Karpas-422 (cell line): ENCODE results near the gene BET1L. TPM values are rescaled to one million over a fixed set of nuclear protein-coding genes. Genes with fewer than 3 reads are reported as not detected.

ENCODE experiments used
- DNase-seq: peaks from one replicate; pipeline ENCODE4 v3.0.0-alpha.2; 2015
- H2AFZ ChIP-seq: fragments of 200-600 bp; sonication (generic); 2 replicates; pipeline ENCODE4 v1.6.1; 2014; ENCODE audit warnings: antibody characterized with exemption, low read length, mixed read lengths
- H3K27ac ChIP-seq: fragments of 200-600 bp; sonication (generic); 2 replicates; pipeline ENCODE4 v1.5.1; 2014; ENCODE audit warnings: mild to moderate bottlenecking, low read length, moderate library complexity
- H3K27me3 ChIP-seq: fragments of 200-600 bp; sonication (generic); 2 replicates; pipeline ENCODE4 v1.6.1; 2014; ENCODE audit warnings: low read length, mixed read lengths
- H3K36me3 ChIP-seq: fragments of 200-600 bp; sonication (generic); 2 replicates; pipeline ENCODE4 v1.6.1; 2014; ENCODE audit warnings: low read length, mixed read lengths; ENCODE audit not compliant: insufficient read depth
- H3K4me1 ChIP-seq: fragments of 200-600 bp; sonication (generic); 2 replicates; pipeline ENCODE4 v1.6.1; 2014; ENCODE audit warnings: mild to moderate bottlenecking, low read length, mixed read lengths
- H3K4me2 ChIP-seq: fragments of 200-600 bp; sonication (generic); 2 replicates; pipeline ENCODE4 v1.6.1; 2014; ENCODE audit warnings: low read length, low read depth, mild to moderate bottlenecking; ENCODE audit not compliant: poor library complexity, severe bottlenecking
- H3K4me3 ChIP-seq: fragments of 200-600 bp; sonication (generic); 2 replicates; pipeline ENCODE4 v1.5.1; 2014; ENCODE audit warnings: mild to moderate bottlenecking, antibody characterized with exemption, low read length, mixed read lengths
- H3K79me2 ChIP-seq: fragments of 200-600 bp; sonication (generic); 2 replicates; pipeline ENCODE4 v1.6.1; 2014; ENCODE audit warnings: mild to moderate bottlenecking, low read length, mixed read lengths
- H3K9ac ChIP-seq: fragments of 200-600 bp; sonication (generic); 2 replicates; pipeline ENCODE4 v1.6.0; 2014; ENCODE audit warnings: low read length
- H3K9me2 ChIP-seq: fragments of 200-600 bp; sonication (generic), shearing (Covaris generic); replicated peaks from 2 replicates; pipeline ENCODE4 v1.6.0; 2014; ENCODE audit warnings: mild to moderate bottlenecking, low read length, moderate library complexity; ENCODE audit not compliant: insufficient read depth
- H3K9me3 ChIP-seq: fragments of 300-700, 200-600 bp; sonication (generic); 2 replicates; pipeline ENCODE4 v1.6.1; 2014; ENCODE audit warnings: low read length, mixed read lengths
- H4K20me1 ChIP-seq: fragments of 200-600 bp; sonication (generic); 2 replicates; pipeline ENCODE4 v1.6.1; 2014; ENCODE audit warnings: mild to moderate bottlenecking, antibody characterized with exemption, low read length, low read depth; ENCODE audit not compliant: insufficient read depth
- total RNA-seq: library from RNA; depleted of rRNA; stranded (reverse); fragments of >200 nt; shearing (Covaris generic); gene quantifications from 2 replicates; pipeline ENCODE4 v1.2.3, GENCODE V29; 2014; ENCODE audit warnings: low replicate concordance

The BET1L gene
- total RNA-seq, 1 experiment from 2014 or later, result 16.8 TPM

- no peaks in the 10 kb centered on the region for H3K27me3 ChIP-seq
- H4K20me1 ChIP-seq, result peaks cover 3% of the 10 kb centered on the region; the same call in 1 of the 2 replicates
- H3K9ac ChIP-seq, result peak within 1 kb of the TSS; percentile 96
- no peaks in the 10 kb centered on the region for H3K9me3 ChIP-seq
- peak; percentile 96 for DNase-seq
- peak within 1 kb of the TSS; percentile 91 for H3K27ac ChIP-seq
- peaks cover 58% of the 10 kb centered on the region for H3K79me2 ChIP-seq
- H3K4me3 ChIP-seq, result peak within 1 kb of the TSS; percentile 98
- H2AFZ ChIP-seq, result peak within 1 kb of the TSS; percentile 98; the same call in 1 of the 2 replicates
- H3K4me1 ChIP-seq, result peaks cover 24% of the 10 kb centered on the region
- H3K4me2 ChIP-seq, result peak within 1 kb of the TSS; percentile 97
- peaks cover 12% of the 10 kb centered on the region; the same call in 1 of the 2 replicates for H3K36me3 ChIP-seq
- H3K9me2 ChIP-seq, result no peaks in the 10 kb centered on the region
Measured at GRCh38 chr11:235997-236773, 29.0 kb upstream of the BET1L start, which contains the start of gene SIRT3. Gene SIRT3, minus strand, starts transcription at chr11:236342. Its CDS starts 14 bp downstream, at chr11:236328.

GRCh38 chr11:235609-235996 lies 28.4 kb upstream of the BET1L start:
- peaks cover 3% of the 10 kb centered on the region; the same call in 1 of the 2 replicates for H4K20me1 ChIP-seq
- H3K27ac ChIP-seq, result no peak overlapping the region; the same call in 1 of the 2 replicates
- H3K9me2 ChIP-seq, result no peaks in the 10 kb centered on the region
- peak; percentile 74 for DNase-seq
- peak overlapping the region; percentile 71 for H3K4me2 ChIP-seq
- peaks cover 24% of the 10 kb centered on the region for H3K4me1 ChIP-seq
- peak overlapping the region; percentile 79 for H3K4me3 ChIP-seq
- H2AFZ ChIP-seq, result no peak overlapping the region; the same call in 1 of the 2 replicates
- H3K9ac ChIP-seq, result peak overlapping the region; percentile 93
- H3K79me2 ChIP-seq, result peaks cover 55% of the 10 kb centered on the region
- H3K27me3 ChIP-seq, result no peaks in the 10 kb centered on the region
- H3K36me3 ChIP-seq, result peaks cover 12% of the 10 kb centered on the region; the same call in 1 of the 2 replicates
- H3K9me3 ChIP-seq, result no peaks in the 10 kb centered on the region

GRCh38 chr11:235180-235579 lies 28.0 kb upstream of the BET1L start:
- Histone ChIP-seq H3K9ac (peak overlapping the region; percentile 93), H2AFZ (no peak overlapping the region), H3K36me3 (peaks cover 8% of the 10 kb centered on the region; the same call in 1 of the 2 replicates), H3K4me1 (peaks cover 24% of the 10 kb centered on the region), H3K9me3 (no peaks in the 10 kb centered on the region), H4K20me1 (peaks cover under 1% of the 10 kb centered on the region; the same call in 1 of the 2 replicates), H3K27me3 (no peaks in the 10 kb centered on the region), H3K27ac (no peak overlapping the region), H3K4me2 (peak overlapping the region; percentile 71), H3K9me2 (no peaks in the 10 kb centered on the region), H3K4me3 (peak overlapping the region; percentile 79), H3K79me2 (peaks cover 51% of the 10 kb centered on the region)
- no peak for DNase-seq

- Histone ChIP-seq H3K9me2 (no peaks in the 10 kb centered on the region), H3K27ac (no peak overlapping the region), H4K20me1 (no peaks in the 10 kb centered on the region; the same call in 1 of the 2 replicates), H3K4me2 (no peak overlapping the region), H3K36me3 (no peaks in the 10 kb centered on the region), H3K9ac (no peak overlapping the region), H3K4me1 (peaks cover 16% of the 10 kb centered on the region), H2AFZ (no peak overlapping the region), H3K79me2 (peaks cover 43% of the 10 kb centered on the region), H3K4me3 (no peak overlapping the region), H3K27me3 (no peaks in the 10 kb centered on the region), H3K9me3 (no peaks in the 10 kb centered on the region)
- no peak for DNase-seq
Measured at GRCh38 chr11:232783-233565, 25.8 kb upstream of the BET1L start.

GRCh38 chr11:230431-230830 lies 23.2 kb upstream of the BET1L start:
- Histone ChIP-seq H3K79me2 (peaks cover 37% of the 10 kb centered on the region), H3K27me3 (no peaks in the 10 kb centered on the region), H3K4me1 (peaks cover 14% of the 10 kb centered on the region), H3K9me3 (no peaks in the 10 kb centered on the region), H3K4me3 (no peak overlapping the region), H3K4me2 (no peak overlapping the region), H4K20me1 (no peaks in the 10 kb centered on the region), H3K9ac (no peak overlapping the region), H2AFZ (no peak overlapping the region), H3K9me2 (no peaks in the 10 kb centered on the region), H3K27ac (no peak overlapping the region), H3K36me3 (0 out of 2 replicates have a peak, but pooled peaks cover 4% of the 10 kb centered on the region)
- no peak for DNase-seq

DNA sequence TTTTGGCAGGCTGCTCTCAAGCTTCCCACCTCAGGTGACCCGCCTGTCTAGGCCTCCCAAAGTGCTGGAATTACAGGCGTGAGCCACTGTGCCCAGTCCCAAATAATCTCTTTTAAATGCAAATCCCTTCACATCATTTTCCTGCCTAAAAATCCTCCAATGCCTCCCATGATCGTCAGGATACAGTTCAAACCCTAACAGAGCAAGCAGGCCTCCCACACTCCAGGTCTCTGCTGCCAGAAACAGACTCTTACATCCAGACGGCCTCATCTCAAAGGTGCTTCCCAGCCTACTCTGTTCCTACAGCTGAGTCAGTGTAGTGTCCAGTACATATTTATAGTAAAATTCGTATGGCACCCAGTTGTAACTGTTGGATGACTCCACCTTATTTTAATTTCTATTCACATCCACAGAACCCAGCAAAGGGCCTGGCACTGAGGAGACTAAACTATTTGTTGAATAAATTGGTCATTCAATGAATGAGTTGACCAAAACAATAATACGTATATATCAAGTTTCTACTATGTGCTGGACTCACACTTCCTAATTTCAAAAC lies 20.7 kb upstream of the BET1L start:
- H3K79me2 ChIP-seq, result peaks cover 30% of the 10 kb centered on the region
- no peaks in the 10 kb centered on the region for H4K20me1 ChIP-seq
- no peak overlapping the region for H3K27ac ChIP-seq
- 0 out of 2 replicates have a peak, but pooled peaks cover 4% of the 10 kb centered on the region for H3K36me3 ChIP-seq
- H3K9ac ChIP-seq, result no peak overlapping the region
- peaks cover 8% of the 10 kb centered on the region for H3K4me1 ChIP-seq
- H3K9me2 ChIP-seq, result no peaks in the 10 kb centered on the region
- H2AFZ ChIP-seq, result no peak overlapping the region
- no peak overlapping the region for H3K4me3 ChIP-seq
- H3K27me3 ChIP-seq, result no peaks in the 10 kb centered on the region
- H3K9me3 ChIP-seq, result no peaks in the 10 kb centered on the region
- H3K4me2 ChIP-seq, result no peak overlapping the region
- DNase-seq, result no peak

DNA sequence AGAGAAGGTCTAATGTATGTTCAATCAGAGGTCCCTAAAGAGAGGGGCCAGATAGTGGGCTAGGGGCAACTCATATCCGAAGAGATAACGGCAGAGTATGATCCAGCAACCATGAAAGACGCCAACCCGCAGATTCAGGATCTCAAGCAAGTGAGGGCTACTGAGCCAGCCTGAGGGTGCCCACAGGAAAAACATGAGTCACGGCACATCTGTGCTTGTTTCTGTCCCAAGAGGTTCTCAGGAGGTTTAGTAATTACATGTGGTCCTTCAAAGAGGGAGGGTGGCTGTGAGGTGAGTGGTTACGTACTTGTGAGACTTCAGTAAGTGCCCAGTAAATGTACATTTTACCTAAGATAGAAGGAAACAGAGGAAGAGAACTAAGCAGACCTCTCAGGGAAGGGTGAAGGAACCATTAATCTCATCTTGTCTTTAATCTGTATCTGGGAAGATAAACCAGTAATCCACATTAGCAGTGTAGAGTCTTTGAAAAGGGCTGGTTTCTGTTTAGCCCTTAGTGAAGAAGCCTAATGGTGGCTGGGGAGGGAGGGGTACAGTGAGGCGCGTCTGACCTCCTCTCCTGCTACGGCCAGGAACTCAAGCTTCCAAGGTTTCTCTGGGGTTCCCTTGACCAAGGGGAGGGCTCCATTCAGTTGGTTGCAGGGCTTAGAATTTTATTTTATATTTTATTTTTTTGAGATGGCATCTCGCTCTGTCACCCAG lies 18.7 kb upstream of the BET1L start:
- H3K9ac ChIP-seq, result peak overlapping the region; percentile 44; the same call in 1 of the 2 replicates
- no peak for DNase-seq
- peaks cover 8% of the 10 kb centered on the region for H3K4me1 ChIP-seq
- H3K27ac ChIP-seq, result peak overlapping the region; percentile 37; the same call in 1 of the 2 replicates
- 0 out of 2 replicates have a peak, but pooled peaks cover 4% of the 10 kb centered on the region for H3K36me3 ChIP-seq
- H3K79me2 ChIP-seq, result peaks cover 30% of the 10 kb centered on the region
- no peak overlapping the region for H3K4me3 ChIP-seq
- no peaks in the 10 kb centered on the region for H4K20me1 ChIP-seq
- H3K9me3 ChIP-seq, result no peaks in the 10 kb centered on the region
- peak overlapping the region; percentile 20 for H3K4me2 ChIP-seq
- H3K27me3 ChIP-seq, result no peaks in the 10 kb centered on the region
- H3K9me2 ChIP-seq, result no peaks in the 10 kb centered on the region
- H2AFZ ChIP-seq, result peak overlapping the region; percentile 56; the same call in 1 of the 2 replicates
